HFF-Myc (cell line): ENCODE measurements around the gene HPF1.

Experiments used
- DNase-seq: peaks from one replicate; pipeline ENCODE4 v3.0.0-alpha.2; 2011; ENCODE audit warnings: low read depth; ENCODE audit errors: extremely low read depth
- H3K4me3 ChIP-seq: replicated peaks from 2 replicates; pipeline ENCODE4 v1.5.1; 2011; ENCODE audit warnings: low read depth, mild to moderate bottlenecking, control low read depth, low read length
- CTCF ChIP-seq: IDR thresholded peaks from 2 replicates; pipeline ENCODE4 v1.5.1; 2012; ENCODE audit warnings: mild to moderate bottlenecking, low read depth, low read length, control low read depth; ENCODE audit errors: missing control alignments

The HPF1 gene

GRCh38 chr4:169682372-169683047 is 75.2 kb downstream of the HPF1 start:
- no peak overlapping the region for H3K4me3 ChIP-seq
- no peak for TF ChIP-seq CTCF
- no peak for DNase-seq
